Heart right ventricle (tissue), 16 donors: ENCODE measurements around the gene SERPINE3. TPM values are rescaled to one million over a fixed set of nuclear protein-coding genes. Genes with fewer than 3 reads are reported as not detected.
A peak's percentile ranks its signal among the peaks of the same experiment; 100 is the strongest.

Experiments used
- ATAC-seq, 8 donors: fragments of 200-7000 bp; cut with Tn5 transposase; one replicate each; pipeline ENCODE4 v1.9.1; 2020; ENCODE audit warnings: mild to moderate bottlenecking in 8 of 8, moderate library complexity in 8 of 8, moderate number of reproducible peaks in 1 of 8
- DNase-seq, 2 donors: peaks; one replicate each; pipeline ENCODE4 v3.0.0-alpha.2; 2020
- H3K27ac ChIP-seq, 10 donors: fragments of 200-600 bp; sonication (generic) in 2 of 10; one replicate each; pipeline versions ENCODE4 v1.5.0 to v1.8.0; 2020 to 2022; ENCODE audit warnings: mild to moderate bottlenecking in 3 of 10
- H3K27me3 ChIP-seq, 7 donors: fragments of 200-600 bp; one replicate each; pipeline ENCODE4 v1.8.0; 2021 to 2022; ENCODE audit warnings: mild to moderate bottlenecking in 2 of 7
- H3K36me3 ChIP-seq, 9 donors: fragments of 200-600 bp; sonication (generic) in 1 of 9; one replicate each; pipeline versions ENCODE4 v1.5.0 to v1.8.0; 2020 to 2022; ENCODE audit warnings: mild to moderate bottlenecking in 2 of 9
- H3K4me1 ChIP-seq, 9 donors: fragments of 200-600 bp; sonication (generic) in 1 of 9; one replicate each; pipeline versions ENCODE4 v1.5.0 to v1.8.0; 2020 to 2022; ENCODE audit warnings: mild to moderate bottlenecking in 4 of 9
- H3K4me3 ChIP-seq, 10 donors: fragments of 200-600 bp; sonication (generic) in 2 of 10; one replicate each; pipeline versions ENCODE4 v1.5.0 to v1.8.0; 2020 to 2022; ENCODE audit warnings: mild to moderate bottlenecking in 7 of 10, moderate library complexity in 2 of 10
- H3K9me3 ChIP-seq, 11 donors: fragments of 200-600 bp in 10 of 11; sonication (generic) in 2 of 11; one replicate each; pipeline versions ENCODE4 v1.5.0 to v1.8.0; 2013 to 2022; ENCODE audit warnings: mild to moderate bottlenecking in 2 of 11, control low read depth in 1 of 11, moderate library complexity in 1 of 11
- CTCF ChIP-seq, 9 donors: fragments of 200-600 bp; sonication (generic) in 2 of 9; IDR thresholded peaks; one replicate each; pipeline versions ENCODE4 v1.5.0 to v1.8.0; 2021 to 2022; ENCODE audit warnings: antibody characterized with exemption in 9 of 9, mild to moderate bottlenecking in 5 of 9, moderate library complexity in 1 of 9
- WGBS, 2 donors: extraction: QIAGEN DNeasy Blood & Tissue Kit; methylation state at CpG; one replicate each; pipeline ENCODE4 v1.1.7; 2013; ENCODE audit warnings: inconsistent platforms in 1 of 2; 5-methylcytosine and 5-hydroxymethylcytosine counted together
- intact Hi-C, 10 donors: fragments of 100-400 bp; cut with DNase I; formaldehyde crosslinking; loops; one replicate each; pipeline versions ENCODE4 v1.11.1 to v1.14.2; 2022
- polyA plus RNA-seq, 2 donors: library from polyadenylated mRNA; stranded (reverse); fragments of 200-250 nt; gene quantifications; one replicate each; pipeline ENCODE4 v1.2.3, GENCODE V29; 2013
- total RNA-seq, 10 donors: library from RNA; stranded (reverse); fragmentation: NEBNext Ultra II Directional in 3 of 10; extraction: Animal tissue kit (Norgen Biotek cat#: 25700) in 3 of 10; gene quantifications; one replicate each; pipeline versions ENCODE4 v1.2.1 to v1.2.4, GENCODE V29; 2021 to 2023
- donor health status: Arrhythmogenic right ventricular cardiomyopathy.
- donor health status: ischemic (EF 13 %, LVEDD 7.1; RV severe dilation, severe dysfunction).
- donor health status: healthy with polysubstance abuse.
- donor health status: DM: no; HTN: yes; CAD: no.
- donor health status: DM: no; HTN: no; CAD: no.
- donor health status: ischemic (EF 25% LVEDD 6.9; RV normal size, moderate dysfunction).
- donor health status: ischemic (EF 25% LVEDD 5.7; RV mildly dilated, moderate dysfunction).
- donor health status: healthy.
- donor health status: DM: yes; HTN: yes; CAD: no.
- donor health status: Ischemic cardiomyopathy.
- donor health status: ischemic (EF 35%, LVEDD 5.7; RV mildly dilated, moderate dysfunction).
- donor health status: nonischemic (EF 11% LVEDD 7.7; RV severe dilation, severe dysfunction).
- donor health status: DM: yes; HTN: yes; CAD: no.
- donor health status: PGD.
- donor health status: ischemic (EF 29% LVEDD 5.4; RV normal size, mild dysfunction).
- donor health status: nonischemic (EF 23%, LVEDD 6.1; RV moderate dilation, normal function).

The SERPINE3 gene
- total and polyA plus RNA-seq, 12 donors: 0.01 TPM; not detected in 11

- Histone ChIP-seq H3K4me3 (no peak overlapping the region), H3K27ac (no peak overlapping the region), H3K36me3 (peaks cover 0 to 87% (median 13%) of the 10 kb centered on the region in 9 donors), H3K27me3 (no peaks in the 10 kb centered on the region), H3K9me3 (no peaks in the 10 kb centered on the region), H3K4me1 (no peaks in the 10 kb centered on the region)
- ATAC-seq (no peak), DNase-seq (no peak)
- intact Hi-C loops: no loop called here
- no peak for TF ChIP-seq CTCF (IDR thresholded peaks at IDR 0.05)
These were observed 24.1 kb downstream of the SERPINE3 start for GRCh38 chr13:51363625-51364024.

- Histone ChIP-seq H3K4me1 (no peaks in the 10 kb centered on the region), H3K36me3 (peaks cover 0 to 96% (median 18%) of the 10 kb centered on the region in 9 donors), H3K27me3 (no peaks in the 10 kb centered on the region), H3K4me3 (no peak overlapping the region), H3K9me3 (no peaks in the 10 kb centered on the region), H3K27ac (no peak overlapping the region)
- intact Hi-C loops: no loop called here
- ATAC-seq (no peak), DNase-seq (no peak)
- WGBS, 2 donors: 74 to 78% methylated on average over 3 of the region's 3 CpGs
- no peak for TF ChIP-seq CTCF (IDR thresholded peaks at IDR 0.05)
These were observed 25.0 kb downstream of the SERPINE3 start for GRCh38 chr13:51364404-51365008.

- H3K9me3 ChIP-seq: no peaks in the 10 kb centered on the region
- H3K27ac ChIP-seq: no peak overlapping the region
- no peak for TF ChIP-seq CTCF (IDR thresholded peaks at IDR 0.05)
- peaks cover 0 to 98% (median 40%) of the 10 kb centered on the region in 9 donors for H3K36me3 ChIP-seq
- intact Hi-C loops: no loop called here
- H3K4me3 ChIP-seq: no peak overlapping the region
- DNase-seq (no peak), ATAC-seq (peak in 1 of 8 donors; percentile 39)
- 87 to 88% methylated on average over 2 of the region's 2 CpGs for whole genome bisulfite sequencing, 2 donors
- H3K4me1 ChIP-seq: no peaks in the 10 kb centered on the region
- H3K27me3 ChIP-seq: no peaks in the 10 kb centered on the region
These were observed 30.6 kb downstream of the SERPINE3 start for GRCh38 chr13:51370116-51370515.

DNA sequence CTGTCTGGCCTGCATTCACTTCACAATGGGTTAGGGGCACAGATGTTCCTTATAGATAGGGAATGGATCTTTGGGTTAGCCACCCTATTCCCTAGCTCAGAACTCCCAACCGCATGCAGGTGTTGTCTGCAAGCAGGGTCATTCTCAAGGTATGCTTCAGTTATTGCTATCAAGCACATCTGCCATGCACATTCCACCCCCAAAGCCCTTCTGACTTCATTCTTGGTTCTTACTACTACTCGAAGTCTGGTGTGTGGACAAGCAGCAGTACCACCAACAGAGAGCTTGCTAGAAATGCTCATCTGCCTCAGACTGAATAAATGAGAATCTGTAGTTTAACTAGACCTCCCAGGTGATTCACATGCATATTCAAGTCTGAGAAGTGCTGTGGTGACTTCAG, 31.3 kb downstream of the SERPINE3 start:
- TF ChIP-seq CTCF (IDR thresholded peaks at IDR 0.05): no peak
- no peaks in the 10 kb centered on the region for H3K4me1 ChIP-seq
- DNase-seq (no peak), ATAC-seq (no peak)
- H3K4me3 ChIP-seq: no peak overlapping the region
- WGBS, 2 donors: 96 to 99% methylated on average over 2 of the region's 2 CpGs
- H3K27me3 ChIP-seq: no peaks in the 10 kb centered on the region
- peaks cover 0 to 98% (median 44%) of the 10 kb centered on the region in 9 donors for H3K36me3 ChIP-seq
- no peaks in the 10 kb centered on the region for H3K9me3 ChIP-seq
- intact Hi-C loops: no loop called here
- H3K27ac ChIP-seq: no peak overlapping the region
